ENCODE measurements around the gene RPL38. TPM values are rescaled to one million over a fixed set of nuclear protein-coding genes. Genes with fewer than 3 reads are reported as not detected.

RPL38 gene
- total RNA-seq, 2 donors from 2014 or later: 163 to 177 TPM

DNA sequence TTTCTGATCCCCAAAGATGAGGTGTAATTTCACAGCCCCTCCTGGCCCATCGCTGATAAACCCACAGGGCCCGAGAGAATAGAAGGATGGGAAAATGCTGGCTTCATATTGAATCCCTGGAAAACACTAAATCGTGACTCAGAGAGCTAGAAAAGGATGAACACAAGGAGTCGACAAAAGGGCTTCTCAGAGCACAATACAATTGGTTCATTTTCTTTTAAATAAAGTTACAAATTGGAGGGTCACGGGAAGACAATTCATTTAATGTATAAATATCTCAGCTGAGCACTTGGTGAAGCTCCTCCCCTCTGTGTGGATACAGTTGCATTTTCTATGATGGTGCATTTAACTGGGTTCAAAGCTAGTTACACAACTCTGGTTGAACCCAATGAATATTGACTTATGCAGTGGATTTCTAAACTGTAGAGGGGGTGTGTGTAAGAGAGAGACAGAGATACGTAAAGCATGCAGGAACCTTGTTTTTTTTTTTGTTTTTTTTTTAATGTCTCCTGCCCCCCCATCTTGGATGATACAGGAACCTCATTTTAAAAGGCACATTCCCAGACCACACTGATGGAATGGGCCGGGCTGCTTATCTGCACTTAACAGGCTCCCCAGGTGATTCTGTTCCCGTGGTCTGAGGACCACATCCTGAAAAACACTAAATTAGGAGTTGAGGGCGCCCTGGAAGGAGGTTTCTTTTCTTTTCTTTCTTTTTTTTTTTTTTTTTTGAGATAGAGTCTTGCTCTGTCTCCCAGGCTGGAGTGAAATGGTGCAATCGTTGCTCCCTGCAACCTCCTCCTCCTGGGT lies 24.0 kb downstream of the RPL38 start:
- H3K36me3 ChIP-seq: no peaks in the 10 kb centered on the region
- H3K4me3 ChIP-seq: no peak overlapping the region
- no peaks in the 10 kb centered on the region for H3K9me3 ChIP-seq
- H3K27me3 ChIP-seq (replicated peaks; ENCODE audit: insufficient read depth): no peaks in the 10 kb centered on the region
- H3K27ac ChIP-seq: no peak overlapping the region
- H3K4me1 ChIP-seq (ENCODE audit: control insufficient read depth in 1 of 2, low read depth in 2 of 2): no peaks in the 10 kb centered on the region
- TF ChIP-seq, protein P1, sequence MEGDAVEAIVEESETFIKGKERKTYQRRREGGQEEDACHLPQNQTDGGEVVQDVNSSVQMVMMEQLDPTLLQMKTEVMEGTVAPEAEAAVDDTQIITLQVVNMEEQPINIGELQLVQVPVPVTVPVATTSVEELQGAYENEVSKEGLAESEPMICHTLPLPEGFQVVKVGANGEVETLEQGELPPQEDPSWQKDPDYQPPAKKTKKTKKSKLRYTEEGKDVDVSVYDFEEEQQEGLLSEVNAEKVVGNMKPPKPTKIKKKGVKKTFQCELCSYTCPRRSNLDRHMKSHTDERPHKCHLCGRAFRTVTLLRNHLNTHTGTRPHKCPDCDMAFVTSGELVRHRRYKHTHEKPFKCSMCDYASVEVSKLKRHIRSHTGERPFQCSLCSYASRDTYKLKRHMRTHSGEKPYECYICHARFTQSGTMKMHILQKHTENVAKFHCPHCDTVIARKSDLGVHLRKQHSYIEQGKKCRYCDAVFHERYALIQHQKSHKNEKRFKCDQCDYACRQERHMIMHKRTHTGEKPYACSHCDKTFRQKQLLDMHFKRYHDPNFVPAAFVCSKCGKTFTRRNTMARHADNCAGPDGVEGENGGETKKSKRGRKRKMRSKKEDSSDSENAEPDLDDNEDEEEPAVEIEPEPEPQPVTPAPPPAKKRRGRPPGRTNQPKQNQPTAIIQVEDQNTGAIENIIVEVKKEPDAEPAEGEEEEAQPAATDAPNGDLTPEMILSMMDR (IDR thresholded peaks at IDR 0.05): no peak
- DNase-seq (ENCODE audit: low spot score) (no peak), ATAC-seq (ENCODE audit: insufficient number of reproducible peaks, low FRiP score, low read depth) (no peak)

DNA sequence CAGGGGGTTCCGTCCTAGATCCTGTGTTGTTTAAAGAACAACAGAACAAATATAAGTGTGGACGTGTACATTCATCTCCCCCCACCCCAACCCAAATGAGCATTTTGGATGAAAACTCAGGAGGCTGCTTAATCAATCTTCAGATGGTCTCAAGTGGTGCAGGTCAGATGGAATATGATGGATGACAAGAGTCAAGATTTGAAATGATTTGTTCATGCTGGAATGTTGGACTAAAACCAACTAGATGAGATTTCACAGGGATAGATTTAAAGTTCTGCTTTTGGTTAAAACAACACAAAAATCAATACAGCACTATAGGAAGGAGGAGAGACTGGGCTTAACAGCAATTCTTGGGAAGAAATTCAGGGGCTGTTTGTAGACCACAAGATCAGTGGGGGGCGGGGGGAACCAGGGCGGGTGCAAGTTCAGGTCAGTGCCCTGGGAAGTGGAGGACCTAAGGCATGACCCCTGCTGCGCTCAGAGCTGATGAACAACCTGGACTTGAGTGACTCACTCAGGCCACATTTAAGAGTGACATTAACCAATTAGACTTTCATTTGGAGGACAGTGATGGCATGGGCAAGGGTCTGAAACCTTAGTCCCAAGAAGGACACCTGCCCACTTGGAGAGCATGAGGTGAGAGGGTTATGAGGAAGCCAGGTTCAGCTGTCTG lies 25.0 kb downstream of the RPL38 start:
- ATAC-seq (ENCODE audit: insufficient number of reproducible peaks, low FRiP score, low read depth) (no peak), DNase-seq (ENCODE audit: low spot score) (no peak)
- H3K36me3 ChIP-seq: no peaks in the 10 kb centered on the region
- no peak overlapping the region for H3K27ac ChIP-seq
- H3K4me1 ChIP-seq (ENCODE audit: control insufficient read depth in 1 of 2, low read depth in 2 of 2): no peaks in the 10 kb centered on the region
- TF ChIP-seq, protein P1 (IDR thresholded peaks at IDR 0.05): no peak
- H3K27me3 ChIP-seq (replicated peaks; ENCODE audit: insufficient read depth): no peaks in the 10 kb centered on the region
- no peak overlapping the region for H3K4me3 ChIP-seq
- no peaks in the 10 kb centered on the region for H3K9me3 ChIP-seq

DNA sequence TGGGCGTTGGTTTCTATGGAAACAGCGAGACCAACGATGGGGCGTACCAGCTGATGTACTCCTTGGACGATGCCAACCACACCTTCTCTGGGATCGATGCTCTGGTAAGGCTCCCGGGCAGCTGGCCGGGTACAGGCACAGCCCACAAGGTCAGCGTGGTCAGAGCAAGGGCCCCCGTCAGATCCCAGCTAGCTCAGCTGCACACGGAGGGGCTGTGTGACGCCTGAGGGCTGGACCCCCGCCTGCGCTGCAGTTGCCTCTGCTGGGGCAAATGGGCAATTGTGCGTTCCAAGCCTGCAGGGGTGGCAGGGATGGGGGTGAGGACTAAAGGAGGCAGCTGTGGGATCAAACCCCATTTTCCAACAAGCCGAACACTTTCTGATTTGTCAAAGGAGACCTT lies 27.4 kb downstream of the RPL38 start:
- no peaks in the 10 kb centered on the region for H3K36me3 ChIP-seq
- H3K4me3 ChIP-seq: no peak overlapping the region
- H3K27me3 ChIP-seq (replicated peaks; ENCODE audit: insufficient read depth): no peaks in the 10 kb centered on the region
- DNase-seq (ENCODE audit: low spot score): no peak
- no peaks in the 10 kb centered on the region for H3K9me3 ChIP-seq
- H3K27ac ChIP-seq: no peak overlapping the region
- TF ChIP-seq, protein P1 (IDR thresholded peaks at IDR 0.05): no peak
- no peak for ATAC-seq (ENCODE audit: insufficient number of reproducible peaks, low FRiP score, low read depth)
- no peaks in the 10 kb centered on the region for H3K4me1 ChIP-seq (ENCODE audit: control insufficient read depth in 1 of 2, low read depth in 2 of 2)

DNA sequence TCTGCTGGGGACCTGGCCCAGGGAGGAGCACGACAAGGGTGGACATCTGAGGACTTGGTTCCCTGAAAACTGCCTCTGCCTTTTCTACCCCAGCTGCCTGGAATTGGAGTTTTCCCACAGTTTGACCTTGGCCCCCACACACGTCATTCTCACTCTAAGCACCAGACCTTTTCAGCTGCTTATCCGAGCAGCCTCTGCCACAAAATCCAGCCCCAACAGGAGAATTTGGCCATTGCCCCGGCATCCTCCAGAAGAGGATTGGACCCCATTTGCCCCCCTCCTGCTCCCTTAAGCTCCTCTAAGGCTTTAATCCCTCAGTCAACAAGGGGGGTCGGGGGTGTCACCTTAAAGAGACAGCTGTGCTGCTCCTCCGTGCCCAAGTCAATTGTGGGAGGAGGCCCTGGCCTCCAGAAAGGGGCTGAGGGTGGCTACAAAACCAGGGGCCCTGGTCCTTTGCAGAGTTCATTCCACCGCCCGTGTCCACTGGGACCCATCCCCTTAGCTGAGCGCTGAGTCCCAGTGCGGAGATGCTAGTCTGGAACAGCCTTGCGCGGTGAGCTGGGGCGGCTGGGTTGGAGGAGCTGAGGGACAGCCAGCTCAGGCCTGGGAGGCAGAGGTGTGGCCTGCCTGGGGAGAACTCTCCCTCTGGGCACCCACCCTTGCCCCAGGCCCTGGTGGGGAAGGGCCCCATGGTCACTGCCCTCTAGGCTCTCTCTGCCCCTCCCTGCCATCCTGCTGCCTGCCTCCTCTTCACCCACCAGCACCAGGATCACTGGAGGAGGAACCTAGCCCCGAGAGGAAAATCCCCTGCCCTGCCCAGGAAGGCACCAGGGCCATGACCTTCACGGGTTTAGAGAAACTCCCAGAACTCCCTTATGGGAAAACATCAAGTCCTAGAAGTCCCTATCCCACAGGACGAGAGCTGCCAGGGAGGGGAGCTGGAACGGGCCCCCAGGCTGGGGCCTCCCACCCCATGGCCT lies 28.7 kb downstream of the RPL38 start:
- Histone ChIP-seq H3K4me3 (no peak overlapping the region), H3K9me3 (no peaks in the 10 kb centered on the region), H3K27me3 (replicated peaks; ENCODE audit: insufficient read depth) (no peaks in the 10 kb centered on the region), H3K36me3 (no peaks in the 10 kb centered on the region), H3K4me1 (ENCODE audit: control insufficient read depth in 1 of 2, low read depth in 2 of 2) (no peaks in the 10 kb centered on the region), H3K27ac (no peak overlapping the region)
- ATAC-seq (ENCODE audit: insufficient number of reproducible peaks, low FRiP score, low read depth): no peak
- TF ChIP-seq, protein P1 (IDR thresholded peaks at IDR 0.05): no peak
- DNase-seq (ENCODE audit: low spot score): no peak
